HG03159 (cell line): ENCODE data around the gene COL15A1.

ENCODE experiments used
- ATAC-seq: cut with Tn5 transposase; IDR thresholded peaks from one replicate; pipeline ENCODE4 v1.9.1; 2021; ENCODE audit warnings: mild to moderate bottlenecking, moderate library complexity; ENCODE audit not compliant: unreplicated experiment

COL15A1 gene

GRCh38 chr9:98944057-98944733 is 488 bp downstream of the COL15A1 start:
- ATAC-seq = no peak

- no peak for ATAC-seq
Observed at GRCh38 chr9:98944734-98945074, 997 bp downstream of the COL15A1 start.

GRCh38 chr9:98949565-98949964 is 5.9 kb downstream of the COL15A1 start:
- no peak for ATAC-seq

GRCh38 chr9:98950262-98950661 is 6.6 kb downstream of the COL15A1 start:
- no peak for ATAC-seq

- no peak for ATAC-seq
Observed at GRCh38 chr9:98951967-98952366, 8.3 kb downstream of the COL15A1 start.

GRCh38 chr9:98953581-98954243 is 10.0 kb downstream of the COL15A1 start:
- ATAC-seq = no peak

- ATAC-seq = no peak
Observed at GRCh38 chr9:98954244-98954610, 10.5 kb downstream of the COL15A1 start.

- no peak for ATAC-seq
Observed at GRCh38 chr9:98955259-98955658, 11.6 kb downstream of the COL15A1 start.

- no peak for ATAC-seq
Observed at GRCh38 chr9:98957826-98958225, 14.1 kb downstream of the COL15A1 start.

GRCh38 chr9:98958271-98958984 is 14.7 kb downstream of the COL15A1 start:
- no peak for ATAC-seq

GRCh38 chr9:98960409-98960808 is 16.7 kb downstream of the COL15A1 start:
- ATAC-seq = no peak

GRCh38 chr9:98961513-98962180 is 17.9 kb downstream of the COL15A1 start:
- no peak for ATAC-seq

- no peak for ATAC-seq
Observed at GRCh38 chr9:98962181-98962560, 18.5 kb downstream of the COL15A1 start.

GRCh38 chr9:98962861-98963260 is 19.2 kb downstream of the COL15A1 start:
- ATAC-seq = no peak

GRCh38 chr9:98964201-98964600 is 20.5 kb downstream of the COL15A1 start:
- no peak for ATAC-seq

GRCh38 chr9:98964911-98965336 is 21.2 kb downstream of the COL15A1 start:
- ATAC-seq = no peak

GRCh38 chr9:98966676-98967075 is 23.0 kb downstream of the COL15A1 start:
- ATAC-seq = no peak

- no peak for ATAC-seq
Observed at GRCh38 chr9:98967257-98967656, 23.6 kb downstream of the COL15A1 start.

GRCh38 chr9:98967680-98968079 is 24.0 kb downstream of the COL15A1 start:
- no peak for ATAC-seq

GRCh38 chr9:98968601-98969337 is 25.1 kb downstream of the COL15A1 start:
- ATAC-seq = no peak

GRCh38 chr9:98970532-98971041 is 26.9 kb downstream of the COL15A1 start:
- no peak for ATAC-seq
